GM12878 (cell line): ENCODE results near the gene KCNH5. TPM values are rescaled to one million over a fixed set of nuclear protein-coding genes. Genes with fewer than 3 reads are reported as not detected.

ENCODE experiments used
- ATAC-seq: fragments of 200-7000 bp; cut with Tn5 transposase; 3 replicates; pipeline ENCODE4 v1.9.1; 2020; ENCODE audit warnings: mild to moderate bottlenecking, moderate library complexity
- BruUV-seq: library from RNA; stranded (reverse); fragments of 400-500 nt; replicated peaks from 2 replicates; lab custom pipeline; 2021; lab: Mats Ljungman, UMichigan
- CTCF ChIA-PET: fragments of 300-600 bp; sonication (Branson Sonifier 250); formaldehyde crosslinking; extraction: SDS; loops from one replicate; lab custom pipeline; 2021; ENCODE audit warnings: inconsistent platforms; lab: Yijun Ruan, JAX
- POLR2A ChIA-PET: fragments of 350-600 bp; formaldehyde crosslinking; extraction: SDS; loops from one replicate; lab custom pipeline; 2021; ENCODE audit warnings: inconsistent platforms; lab: Charles Lee
- RAD21 ChIA-PET: fragments of 300-600 bp; sonication (Branson Sonifier 250); formaldehyde crosslinking; loops from one replicate; lab custom pipeline; 2023; ENCODE audit warnings: antibody characterized with exemption; ENCODE audit not compliant: unreplicated experiment; lab: Charles Lee
- SMC1A ChIA-PET: fragments of 300-600 bp; sonication (Branson Sonifier 250); formaldehyde crosslinking; loops from one replicate; lab custom pipeline; 2023; ENCODE audit not compliant: unreplicated experiment, uncharacterized antibody; lab: Charles Lee
- DNase-seq: peaks from one replicate; pipeline ENCODE4 v3.0.0-alpha.2; 2011; ENCODE audit warnings: low read depth, low spot score
- FAIRE-seq: peaks from 3 replicates; lab custom pipeline; 2011; peaks lifted over from hg19 to GRCh38; lab: Jason Lieb, UNC
- H2AFZ ChIP-seq: 2 replicates; pipeline ENCODE4 v1.6.0; 2011; ENCODE audit warnings: low read depth, low read length, control low read depth; ENCODE audit not compliant: control insufficient read depth
- H3K27ac ChIP-seq: 2 replicates; pipeline ENCODE4 v1.5.1; 2011; ENCODE audit warnings: control low read depth; ENCODE audit not compliant: control insufficient read depth, insufficient read depth
- H3K27me3 ChIP-seq, 2 experiments: replicated peaks in 1 of 2; 2 replicates each; pipeline versions ENCODE4 v1.6.0 to v1.6.1; 2011; ENCODE audit warnings: low read length in 1 of 2; ENCODE audit not compliant: control insufficient read depth in 2 of 2, insufficient read depth in 2 of 2
- H3K36me3 ChIP-seq, 2 experiments: 2 replicates each; pipeline ENCODE4 v1.5.1; 2011; ENCODE audit warnings: low read length in 1 of 2; ENCODE audit not compliant: control insufficient read depth in 2 of 2, insufficient read depth in 2 of 2
- H3K4me1 ChIP-seq: 2 replicates; pipeline ENCODE4 v1.6.1; 2011; ENCODE audit warnings: mild to moderate bottlenecking, low read length, moderate library complexity, mixed read lengths; ENCODE audit not compliant: control insufficient read depth, insufficient read depth
- H3K4me2 ChIP-seq: 2 replicates; pipeline ENCODE4 v1.6.0; 2011; ENCODE audit warnings: control low read depth; ENCODE audit not compliant: control insufficient read depth, insufficient read depth
- H3K4me3 ChIP-seq: fragments of 200-600 bp; sonication (generic); 2 replicates; pipeline ENCODE4 v1.5.1; 2016
- H3K79me2 ChIP-seq: 2 replicates; pipeline ENCODE4 v1.6.0; 2011; ENCODE audit warnings: low read length; ENCODE audit not compliant: control insufficient read depth, insufficient read depth
- H3K9ac ChIP-seq: 2 replicates; pipeline ENCODE4 v1.8.0; 2011; ENCODE audit warnings: low read length, control low read depth, mixed read lengths; ENCODE audit not compliant: control insufficient read depth, insufficient read depth
- H3K9me3 ChIP-seq: replicated peaks from 3 replicates; pipeline ENCODE4 v1.5.1; 2011; ENCODE audit warnings: mild to moderate bottlenecking, low read length; ENCODE audit not compliant: control insufficient read depth, insufficient read depth
- H4K20me1 ChIP-seq: 2 replicates; pipeline ENCODE4 v1.6.0; 2011; ENCODE audit not compliant: control insufficient read depth, insufficient read depth
- BHLHE40 ChIP-seq, 2 experiments: fragments of 450-650 bp in 1 of 2; IDR thresholded peaks; 2 replicates each; pipeline ENCODE4 v1.6.1; 2011 to 2017; ENCODE audit warnings: low read depth in 2 of 2, borderline replicate concordance in 1 of 2, improper control_type of control experiment in 1 of 2, low read length in 1 of 2, mild to moderate bottlenecking in 1 of 2
- CTCF ChIP-seq, 3 experiments: IDR thresholded peaks in 2 of 3; conservative IDR thresholded peaks in 1 of 3; 2 replicates each; pipeline ENCODE4 v1.5.1; 2011; ENCODE audit warnings: low read depth in 3 of 3, low read length in 3 of 3, mild to moderate bottlenecking in 3 of 3, control low read depth in 2 of 3, moderate library complexity in 2 of 3, inconsistent platforms in 1 of 3, mixed read lengths in 1 of 3; ENCODE audit not compliant: control insufficient read depth in 2 of 3, insufficient read depth in 1 of 3; ENCODE audit errors: extremely low read depth in 1 of 3
- E2F4 ChIP-seq: IDR thresholded peaks from 2 replicates; pipeline ENCODE4 v1.6.1; 2012; ENCODE audit warnings: low read depth, low read length, improper control_type of control experiment
- MTA2 ChIP-seq: fragments of 450-650 bp; IDR thresholded peaks from 2 replicates; pipeline ENCODE4 v1.6.1; 2016; ENCODE audit warnings: low read depth, mild to moderate bottlenecking, moderate library complexity
- MTA3 ChIP-seq: IDR thresholded peaks from 2 replicates; pipeline ENCODE4 v1.6.1; 2012; ENCODE audit warnings: low read length, inconsistent platforms, borderline replicate concordance
- NBN ChIP-seq: fragments of 450-650 bp; IDR thresholded peaks from 2 replicates; pipeline ENCODE4 v1.6.1; 2016
- NFYA ChIP-seq: IDR thresholded peaks from 2 replicates; pipeline ENCODE4 v1.6.1; 2011; ENCODE audit warnings: low read depth, mild to moderate bottlenecking, low read length, improper control_type of control experiment, borderline replicate concordance
- PAX5 ChIP-seq: IDR thresholded peaks from 2 replicates; pipeline ENCODE4 v1.6.1; 2011; ENCODE audit warnings: low read depth, low read length, borderline replicate concordance
- SIX5 ChIP-seq: IDR thresholded peaks from 2 replicates; pipeline ENCODE4 v1.6.1; 2011; ENCODE audit warnings: mild to moderate bottlenecking, low read depth, low read length, moderate library complexity; ENCODE audit not compliant: severe bottlenecking
- SMC3 ChIP-seq: IDR thresholded peaks from 2 replicates; pipeline ENCODE4 v1.6.1; 2011; ENCODE audit warnings: low read length, improper control_type of control experiment, borderline replicate concordance
- WGBS: methylation state at CpG from one replicate; pipeline ENCODE4 v1.1.6; 2016; ENCODE audit warnings: low lambda C conversion rate; ENCODE audit not compliant: insufficient replicate concordance, insufficient coverage; ENCODE audit errors: missing lambda C conversion rate; 5-methylcytosine and 5-hydroxymethylcytosine counted together
- in situ Hi-C: fragments of 300-500 bp; cut with MboI; formaldehyde crosslinking; loops from 9 replicates; pipeline ENCODE4 v1.14.3; 2018; ENCODE audit warnings: mixed read lengths
- intact Hi-C: fragments of 100-400 bp; cut with micrococcal nuclease; formaldehyde crosslinking; loops from one replicate; pipeline ENCODE4 v1.14.2; 2022; ENCODE audit not compliant: unreplicated experiment
- polyA plus RNA-seq, 11 experiments: library from polyadenylated mRNA; depleted of rRNA in 4 of 11; unstranded in 6 of 11; stranded (reverse) in 5 of 11; fragments of >200 nt; fragmentation: Nextera tagmentation in 4 of 11; fragmentation: Illumina TruSeq in 1 of 11; extraction: Ambion mirVana in 4 of 11; extraction: Trizol in 1 of 11; gene quantifications; 1 replicate in 1 of 11; 2 replicates in 10 of 11; pipeline versions ENCODE4 v1.2.1 to v1.2.3, GENCODE V29; 2011 to 2016; ENCODE audit warnings: inconsistent platforms in 2 of 11, missing spikeins in 2 of 11, low read depth in 1 of 11
- total RNA-seq, 4 experiments: library from RNA; depleted of rRNA in 3 of 4; stranded (reverse); fragments of >200 nt in 3 of 4; fragmentation: Illumina TruSeq in 1 of 4; extraction: Trizol in 1 of 4; gene quantifications; 2 replicates each; pipeline versions ENCODE4 v1.2.1 to v1.2.3, GENCODE V29; 2013 to 2021
- TF ChIP-seq, protein P1 (sequence below): IDR thresholded peaks from 2 replicates; pipeline ENCODE4 v1.6.1; 2011; ENCODE audit warnings: low read depth, low read length, improper control_type of control experiment, borderline replicate concordance

The KCNH5 gene
- total and polyA plus RNA-seq, 10 of the 15 experiments (the other 5 are each of a cell fraction or from before 2014, with no cell fraction given) = under 0.01 to 0.04 (median 0.04) TPM; not detected in 7

- Histone ChIP-seq H3K36me3 (no peaks in the 10 kb centered on the region), H3K27ac (no peak overlapping the region), H2AFZ (no peak overlapping the region), H3K4me3 (no peak overlapping the region), H3K27me3 (no peaks in the 10 kb centered on the region), H4K20me1 (no peaks in the 10 kb centered on the region), H3K4me2 (no peak overlapping the region), H3K9me3 (no peaks in the 10 kb centered on the region), H3K79me2 (no peaks in the 10 kb centered on the region), H3K9ac (no peak overlapping the region), H3K4me1 (no peaks in the 10 kb centered on the region)
- ChIA-PET POLR2A (no interaction called here), RAD21 (no interaction called here), SMC1A (no interaction called here), CTCF (no interaction called here)
- TF ChIP-seq, protein P1, sequence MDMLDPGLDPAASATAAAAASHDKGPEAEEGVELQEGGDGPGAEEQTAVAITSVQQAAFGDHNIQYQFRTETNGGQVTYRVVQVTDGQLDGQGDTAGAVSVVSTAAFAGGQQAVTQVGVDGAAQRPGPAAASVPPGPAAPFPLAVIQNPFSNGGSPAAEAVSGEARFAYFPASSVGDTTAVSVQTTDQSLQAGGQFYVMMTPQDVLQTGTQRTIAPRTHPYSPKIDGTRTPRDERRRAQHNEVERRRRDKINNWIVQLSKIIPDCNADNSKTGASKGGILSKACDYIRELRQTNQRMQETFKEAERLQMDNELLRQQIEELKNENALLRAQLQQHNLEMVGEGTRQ = no peak
- no peak for TF ChIP-seq NFYA
- no peak for TF ChIP-seq BHLHE40 (IDR thresholded peaks at IDR 0.05; ENCODE audit: borderline replicate concordance in 1 of 2, low read depth in 2 of 2, low read length in 1 of 2)
- no peak for TF ChIP-seq MTA3
- TF ChIP-seq SIX5 = no peak
- TF ChIP-seq NBN = no peak
- TF ChIP-seq PAX5 = no peak
- TF ChIP-seq E2F4 = no peak
- no peak for TF ChIP-seq MTA2
- no peak for TF ChIP-seq SMC3
- TF ChIP-seq CTCF (IDR thresholded peaks at IDR 0.05 in 2 of 3, conservative IDR thresholded peaks at IDR 0.05 in 1 of 3; ENCODE audit: control insufficient read depth in 2 of 3, extremely low read depth in 1 of 3, insufficient read depth in 1 of 3, low read depth in 3 of 3, low read length in 3 of 3) = no peak
- FAIRE-seq = no peak
- no peak for DNase-seq
- no peak for ATAC-seq
- intact Hi-C loops (no loop called here), in situ Hi-C loops (no loop called here)
- BruUV-seq = no TSS peak
- 0% methylated on average over 2 of the region's 2 CpGs for WGBS
Observed at GRCh38 chr14:63088865-63089264, 43.6 kb upstream of the KCNH5 start.
